ENCODE data around the gene CERS4.

The CERS4 gene

GRCh38 chr19:8209462-8210378, 550 bp downstream of the CERS4 start:
- no peak overlapping the region for H3K9ac ChIP-seq (ENCODE audit: low read depth, low read length)
- no peak overlapping the region for H3K4me3 ChIP-seq (ENCODE audit: low read depth in 1 of 2, low read length in 2 of 2)
- no peak overlapping the region for H3K27ac ChIP-seq (ENCODE audit: low read length)
- H3K36me3 ChIP-seq (ENCODE audit: insufficient read depth, low read length): no peaks in the 10 kb centered on the region
- H2AFZ ChIP-seq (ENCODE audit: low read depth, low read length): no peak overlapping the region
- no peaks in the 10 kb centered on the region for H3K4me1 ChIP-seq (ENCODE audit: insufficient read depth, low read length)
- no peaks in the 10 kb centered on the region for H3K9me3 ChIP-seq (ENCODE audit: insufficient read depth, low read length, severe bottlenecking)
- no peak for TF ChIP-seq EZH2 (IDR thresholded peaks at IDR 0.05; ENCODE audit: borderline replicate concordance, low read depth, low read length, severe bottlenecking)
- TF ChIP-seq CTCF (IDR thresholded peaks at IDR 0.05; ENCODE audit: borderline replicate concordance, extremely low read depth, low read length, poor library complexity, severe bottlenecking): no peak
- ATAC-seq (ENCODE audit: insufficient read depth, low read depth): no peak
- H3K27me3 ChIP-seq (ENCODE audit: insufficient read depth, low read length, poor library complexity): no peaks in the 10 kb centered on the region
- no peak for DNase-seq
- H4K20me1 ChIP-seq (ENCODE audit: insufficient read depth, low read length): 0 out of 2 replicates have a peak, but pooled peaks cover 3% of the 10 kb centered on the region
- no peak overlapping the region for H3K4me2 ChIP-seq (ENCODE audit: insufficient read depth, low read length)
- H3K79me2 ChIP-seq (ENCODE audit: insufficient read depth, low read length): no peaks in the 10 kb centered on the region

DNA sequence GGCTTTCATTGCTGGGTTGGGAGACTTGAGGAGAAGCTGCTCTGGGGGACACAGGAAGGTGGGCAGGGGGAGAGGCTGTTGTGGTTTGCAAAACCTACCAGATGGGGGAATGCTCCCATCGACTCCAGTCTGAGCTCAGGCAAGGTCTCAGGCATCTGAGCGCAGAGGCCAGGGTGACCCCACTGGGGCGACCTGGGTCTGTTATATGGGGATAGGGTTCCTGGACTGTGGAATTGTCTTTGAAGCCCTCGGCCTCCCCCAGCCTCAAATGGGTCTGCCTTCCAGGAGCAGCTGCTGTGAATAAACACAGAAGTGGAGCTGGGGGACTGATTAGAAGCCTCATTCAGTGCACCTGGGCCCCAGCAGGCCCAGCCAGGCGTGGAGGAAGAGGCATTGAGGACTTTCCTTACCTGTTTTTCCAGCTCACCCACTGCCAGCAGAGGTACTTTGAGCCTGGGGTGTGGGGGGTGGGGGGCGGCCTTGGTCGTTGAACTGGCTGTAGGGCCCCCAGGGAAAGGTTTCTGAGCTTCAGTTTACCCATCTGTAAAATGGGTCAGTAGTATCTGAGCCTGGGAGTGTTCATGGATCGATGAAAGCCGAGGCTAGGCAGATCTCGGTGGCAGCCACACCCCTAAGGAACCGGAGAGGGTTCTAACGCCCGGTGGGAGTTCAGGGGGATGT, 1.4 kb downstream of the CERS4 start:
- Histone ChIP-seq H3K27ac (ENCODE audit: low read length) (no peak overlapping the region), H2AFZ (ENCODE audit: low read depth, low read length) (no peak overlapping the region), H3K4me1 (ENCODE audit: insufficient read depth, low read length) (no peaks in the 10 kb centered on the region), H3K36me3 (ENCODE audit: insufficient read depth, low read length) (no peaks in the 10 kb centered on the region), H3K79me2 (ENCODE audit: insufficient read depth, low read length) (no peaks in the 10 kb centered on the region), H3K4me2 (ENCODE audit: insufficient read depth, low read length) (no peak overlapping the region), H3K27me3 (ENCODE audit: insufficient read depth, low read length, poor library complexity) (no peaks in the 10 kb centered on the region), H3K4me3 (ENCODE audit: low read depth in 1 of 2, low read length in 2 of 2) (no peak overlapping the region), H3K9ac (ENCODE audit: low read depth, low read length) (no peak overlapping the region), H3K9me3 (ENCODE audit: insufficient read depth, low read length, severe bottlenecking) (no peaks in the 10 kb centered on the region), H4K20me1 (ENCODE audit: insufficient read depth, low read length) (0 out of 2 replicates have a peak, but pooled peaks cover 3% of the 10 kb centered on the region)
- TF ChIP-seq EZH2 (IDR thresholded peaks at IDR 0.05; ENCODE audit: borderline replicate concordance, low read depth, low read length, severe bottlenecking) (no peak), CTCF (IDR thresholded peaks at IDR 0.05; ENCODE audit: borderline replicate concordance, extremely low read depth, low read length, poor library complexity, severe bottlenecking) (no peak)
- ATAC-seq (ENCODE audit: insufficient read depth, low read depth) (no peak), DNase-seq (no peak)

GRCh38 chr19:8212212-8212611, 3.0 kb downstream of the CERS4 start:
- H3K79me2 ChIP-seq (ENCODE audit: insufficient read depth, low read length): no peaks in the 10 kb centered on the region
- no peaks in the 10 kb centered on the region for H3K4me1 ChIP-seq (ENCODE audit: insufficient read depth, low read length)
- DNase-seq: no peak
- H3K27me3 ChIP-seq (ENCODE audit: insufficient read depth, low read length, poor library complexity): no peaks in the 10 kb centered on the region
- H2AFZ ChIP-seq (ENCODE audit: low read depth, low read length): no peak overlapping the region
- no peak for ATAC-seq (ENCODE audit: insufficient read depth, low read depth)
- H3K4me3 ChIP-seq (ENCODE audit: low read depth in 1 of 2, low read length in 2 of 2): no peak overlapping the region
- H3K9ac ChIP-seq (ENCODE audit: low read depth, low read length): no peak overlapping the region
- H3K9me3 ChIP-seq (ENCODE audit: insufficient read depth, low read length, severe bottlenecking): no peaks in the 10 kb centered on the region
- H3K36me3 ChIP-seq (ENCODE audit: insufficient read depth, low read length): no peaks in the 10 kb centered on the region
- no peak overlapping the region for H3K4me2 ChIP-seq (ENCODE audit: insufficient read depth, low read length)
- TF ChIP-seq CTCF (IDR thresholded peaks at IDR 0.05; ENCODE audit: borderline replicate concordance, extremely low read depth, low read length, poor library complexity, severe bottlenecking) (no peak), EZH2 (IDR thresholded peaks at IDR 0.05; ENCODE audit: borderline replicate concordance, low read depth, low read length, severe bottlenecking) (no peak)
- 0 out of 2 replicates have a peak, but pooled peaks cover 3% of the 10 kb centered on the region for H4K20me1 ChIP-seq (ENCODE audit: insufficient read depth, low read length)
- no peak overlapping the region for H3K27ac ChIP-seq (ENCODE audit: low read length)

Data from DND-41 (cell line).